ENCODE measurements around the gene INTS4. TPM values are rescaled to one million over a fixed set of nuclear protein-coding genes. Genes with fewer than 3 reads are reported as not detected.
"Not testable (repeated sequence)": the region's sequence is repeated elsewhere in the genome, so short reads cannot be mapped to it uniquely, and the experiment has no call there.

Gene INTS4
- total RNA-seq, 1 donor from 2014 or later, result 46.3 TPM

DNA sequence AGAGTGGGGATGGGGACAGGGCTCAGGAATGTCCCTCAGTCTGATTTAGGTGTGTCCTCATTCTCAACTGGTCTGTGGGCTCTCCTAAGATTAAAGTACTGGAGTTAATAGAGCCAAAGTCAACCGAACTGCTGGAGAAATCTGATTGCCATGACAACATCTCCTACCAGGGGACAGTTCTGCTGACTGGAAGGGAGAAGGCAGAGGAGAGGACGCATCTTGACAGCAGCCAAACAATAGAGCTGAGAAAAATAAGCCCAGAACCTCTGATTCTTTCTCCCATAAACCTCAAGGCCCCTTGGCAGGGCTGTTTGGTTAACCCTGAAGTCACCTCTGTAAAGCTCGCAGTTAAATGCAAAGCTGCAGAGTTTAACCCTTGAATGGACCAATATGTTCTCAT lies 25.8 kb upstream of the INTS4 start:
- Mint-ChIP-seq H3K27me3 (peaks cover 9% of the 10 kb centered on the region), H3K4me3 (peak overlapping the region; percentile 54), H3K9me3 (no peaks in the 10 kb centered on the region), H3K27ac (peak overlapping the region; percentile 56), H3K4me1 (ENCODE audit: unreplicated experiment) (peaks cover 28% of the 10 kb centered on the region), H3K36me3 (no peaks in the 10 kb centered on the region)
- TF ChIP-seq, protein P1, sequence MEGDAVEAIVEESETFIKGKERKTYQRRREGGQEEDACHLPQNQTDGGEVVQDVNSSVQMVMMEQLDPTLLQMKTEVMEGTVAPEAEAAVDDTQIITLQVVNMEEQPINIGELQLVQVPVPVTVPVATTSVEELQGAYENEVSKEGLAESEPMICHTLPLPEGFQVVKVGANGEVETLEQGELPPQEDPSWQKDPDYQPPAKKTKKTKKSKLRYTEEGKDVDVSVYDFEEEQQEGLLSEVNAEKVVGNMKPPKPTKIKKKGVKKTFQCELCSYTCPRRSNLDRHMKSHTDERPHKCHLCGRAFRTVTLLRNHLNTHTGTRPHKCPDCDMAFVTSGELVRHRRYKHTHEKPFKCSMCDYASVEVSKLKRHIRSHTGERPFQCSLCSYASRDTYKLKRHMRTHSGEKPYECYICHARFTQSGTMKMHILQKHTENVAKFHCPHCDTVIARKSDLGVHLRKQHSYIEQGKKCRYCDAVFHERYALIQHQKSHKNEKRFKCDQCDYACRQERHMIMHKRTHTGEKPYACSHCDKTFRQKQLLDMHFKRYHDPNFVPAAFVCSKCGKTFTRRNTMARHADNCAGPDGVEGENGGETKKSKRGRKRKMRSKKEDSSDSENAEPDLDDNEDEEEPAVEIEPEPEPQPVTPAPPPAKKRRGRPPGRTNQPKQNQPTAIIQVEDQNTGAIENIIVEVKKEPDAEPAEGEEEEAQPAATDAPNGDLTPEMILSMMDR (conservative IDR thresholded peaks at IDR 0.05), result no peak
- no peak for DNase-seq (ENCODE audit: extremely low spot score, unreplicated experiment)

DNA sequence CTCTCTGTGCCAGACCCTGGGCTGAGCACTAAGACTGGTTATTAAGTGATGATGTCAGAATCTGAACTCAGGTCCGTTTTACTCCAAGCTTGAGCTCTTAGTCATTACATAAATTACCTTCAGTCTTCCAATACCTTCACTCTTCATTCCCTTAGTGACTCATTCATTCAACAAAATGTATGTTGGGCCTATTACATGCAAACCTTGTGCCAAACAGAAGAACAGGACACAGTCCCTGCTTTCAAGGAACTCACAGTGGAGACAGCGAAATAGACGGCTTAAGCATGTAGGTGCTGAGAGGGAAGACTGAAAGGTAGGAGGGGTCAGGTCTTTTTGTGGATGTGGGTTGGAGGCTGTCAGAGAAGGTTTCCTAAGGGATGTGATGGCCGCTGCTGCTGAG lies 25.3 kb upstream of the INTS4 start:
- Mint-ChIP-seq H3K4me1 (ENCODE audit: unreplicated experiment) (peaks cover 28% of the 10 kb centered on the region), H3K4me3 (peak overlapping the region; percentile 54), H3K27ac (peak overlapping the region; percentile 30), H3K36me3 (no peaks in the 10 kb centered on the region), H3K9me3 (no peaks in the 10 kb centered on the region), H3K27me3 (peaks cover 9% of the 10 kb centered on the region)
- TF ChIP-seq, protein P1 (conservative IDR thresholded peaks at IDR 0.05), result no peak
- no peak for DNase-seq (ENCODE audit: extremely low spot score, unreplicated experiment)

DNA sequence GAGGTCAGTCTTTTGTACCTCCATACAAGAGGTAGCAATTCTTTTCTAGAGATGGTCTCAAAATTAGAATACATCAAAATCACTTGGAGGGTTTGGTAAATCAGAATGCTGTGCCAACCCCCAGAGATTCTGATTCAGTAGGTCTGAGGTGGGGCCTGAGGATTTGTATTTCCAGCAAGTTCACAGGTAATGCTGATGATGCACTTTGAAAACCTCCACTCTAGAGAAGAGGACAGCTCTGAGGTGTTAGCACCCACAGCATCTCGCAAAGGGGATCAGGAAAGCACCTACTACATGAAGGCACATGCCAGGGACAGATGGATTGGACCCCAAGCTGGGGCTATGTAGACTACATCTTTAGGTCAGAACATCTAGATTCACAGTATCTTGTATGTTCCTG lies 21.4 kb upstream of the INTS4 start:
- H3K9me3 Mint-ChIP-seq, result no peaks in the 10 kb centered on the region
- TF ChIP-seq, protein P1 (conservative IDR thresholded peaks at IDR 0.05), result no peak
- H3K27me3 Mint-ChIP-seq, result no peaks in the 10 kb centered on the region
- H3K27ac Mint-ChIP-seq, result no peak overlapping the region
- no peak overlapping the region for H3K4me3 Mint-ChIP-seq
- no peak for DNase-seq (ENCODE audit: extremely low spot score, unreplicated experiment)
- no peaks in the 10 kb centered on the region for H3K36me3 Mint-ChIP-seq
- peaks cover 14% of the 10 kb centered on the region for H3K4me1 Mint-ChIP-seq (ENCODE audit: unreplicated experiment)

DNA sequence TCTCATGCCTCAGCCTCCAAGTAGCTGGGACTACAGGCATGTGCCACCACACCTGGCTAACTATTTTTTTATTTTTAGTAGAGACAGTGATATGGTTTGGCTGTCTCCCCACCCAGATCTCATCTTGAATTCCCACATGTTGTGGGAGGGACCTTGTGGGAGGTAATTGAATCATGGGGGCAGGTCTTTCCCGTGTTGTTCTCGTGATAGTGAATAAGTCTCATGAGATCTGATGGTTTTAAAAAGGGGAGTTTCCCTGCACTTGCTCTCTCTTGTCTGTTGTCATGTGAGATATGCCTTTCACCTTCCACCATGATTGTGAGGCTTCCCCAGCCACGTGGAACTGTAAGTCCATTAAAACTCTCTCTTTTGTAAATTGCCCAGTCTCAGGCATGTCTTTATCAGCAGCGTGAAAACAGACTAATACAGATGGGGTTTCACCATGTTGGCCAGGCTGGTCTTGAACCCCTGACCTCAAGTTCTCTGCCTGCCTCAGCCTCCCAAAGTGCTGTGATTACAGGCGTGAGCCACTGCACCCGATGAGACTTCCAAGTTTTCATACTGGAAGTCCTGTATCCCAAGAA lies 20.6 kb upstream of the INTS4 start:
- H3K36me3 Mint-ChIP-seq; DNase-seq (ENCODE audit: extremely low spot score, unreplicated experiment); H3K27ac Mint-ChIP-seq; H3K27me3 Mint-ChIP-seq; H3K4me1 Mint-ChIP-seq (ENCODE audit: unreplicated experiment); H3K9me3 Mint-ChIP-seq; H3K4me3 Mint-ChIP-seq: not testable (repeated sequence)

DNA sequence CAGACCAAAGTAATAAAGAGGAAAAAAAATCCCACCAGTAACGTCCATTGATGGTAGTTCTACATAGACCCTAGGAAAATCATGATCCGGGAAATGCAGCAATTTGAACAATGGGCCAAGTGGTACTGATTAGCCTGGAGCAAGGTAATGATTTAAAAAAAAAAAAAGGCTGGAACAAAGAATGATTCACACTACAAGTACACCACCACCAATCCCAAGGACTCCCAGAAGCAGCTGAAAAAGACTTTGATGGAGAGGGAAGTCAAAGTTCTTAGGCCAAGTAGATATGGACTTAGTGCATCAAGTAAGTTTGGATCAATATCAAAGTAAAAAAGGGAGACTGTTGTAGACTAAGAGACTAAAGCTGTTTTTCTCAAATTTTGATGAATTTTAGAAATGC lies 16.8 kb upstream of the INTS4 start:
- no peak for DNase-seq (ENCODE audit: extremely low spot score, unreplicated experiment)
- Mint-ChIP-seq H3K4me1 (ENCODE audit: unreplicated experiment) (no peaks in the 10 kb centered on the region), H3K4me3 (no peak overlapping the region), H3K9me3 (no peaks in the 10 kb centered on the region), H3K27me3 (no peaks in the 10 kb centered on the region), H3K27ac (no peak overlapping the region), H3K36me3 (no peaks in the 10 kb centered on the region)
- TF ChIP-seq, protein P1 (conservative IDR thresholded peaks at IDR 0.05), result no peak

DNA sequence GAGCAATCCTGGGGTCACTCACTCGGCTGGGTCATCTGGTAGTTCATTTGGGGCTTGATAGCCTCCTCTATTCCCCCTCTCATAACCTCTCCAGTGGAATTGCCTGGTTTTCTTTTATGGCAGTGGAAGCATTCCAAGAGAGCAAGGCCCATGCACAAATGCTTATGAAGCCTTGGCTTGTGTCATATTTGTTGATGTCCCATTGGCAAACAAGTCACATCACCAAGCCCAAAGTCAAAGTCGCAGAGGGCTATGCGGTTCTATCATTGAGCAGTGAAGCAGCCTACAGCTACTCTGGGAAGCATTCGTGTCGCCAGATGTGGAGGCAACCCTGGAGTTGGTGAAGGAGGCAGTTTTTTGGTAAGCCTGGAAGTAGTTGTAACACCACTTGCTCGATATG lies 16.3 kb upstream of the INTS4 start:
- Mint-ChIP-seq H3K4me3 (no peak overlapping the region), H3K27me3 (no peaks in the 10 kb centered on the region)
- DNase-seq (ENCODE audit: extremely low spot score, unreplicated experiment), result no peak

More for the DNA sequence above, 16.3 kb upstream of the INTS4 start:
- Mint-ChIP-seq H3K9me3 (no peaks in the 10 kb centered on the region), H3K4me1 (ENCODE audit: unreplicated experiment) (no peaks in the 10 kb centered on the region), H3K36me3 (no peaks in the 10 kb centered on the region), H3K27ac (no peak overlapping the region)
- TF ChIP-seq, protein P1 (conservative IDR thresholded peaks at IDR 0.05), result no peak
